ENCODE results near the gene DRAXIN. TPM values are rescaled to one million over a fixed set of nuclear protein-coding genes. Genes with fewer than 3 reads are reported as not detected.

The DRAXIN gene
- total RNA-seq, 4 donors from 2014 or later: 0.14 to 0.16 TPM; not detected in 2

GRCh38 chr1:11712285-11712684 lies 20.8 kb downstream of the DRAXIN start:
- 83% methylated on average over 8 of the region's 8 CpGs; no CpG with 5 or more reads in 1 of the 2 donors for WGBS, 2 donors (ENCODE audit: low coverage in 1 of 2)

DNA sequence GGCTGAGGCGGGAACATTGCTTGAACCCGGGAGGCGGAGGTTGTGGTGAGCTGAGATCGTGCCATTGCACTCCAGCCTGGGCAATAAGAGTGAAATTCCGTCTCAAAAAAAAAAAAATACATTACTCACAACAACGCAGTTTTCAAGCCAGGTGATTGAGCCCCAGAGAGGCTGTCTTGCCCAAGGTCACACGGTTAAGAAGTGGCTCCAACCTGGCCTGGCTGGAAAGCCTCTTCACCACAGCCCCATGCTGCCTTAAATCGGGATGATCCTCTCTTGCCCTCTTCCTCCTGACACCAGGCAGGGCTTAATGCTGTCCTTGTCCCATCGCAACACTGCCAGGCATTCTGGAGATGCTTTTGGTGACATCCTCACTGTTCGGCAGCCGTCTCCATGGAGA lies 21.6 kb downstream of the DRAXIN start:
- H3K27ac ChIP-seq: no peak overlapping the region
- no peaks in the 10 kb centered on the region for H3K4me1 ChIP-seq
- WGBS, 2 donors (ENCODE audit: low coverage in 1 of 2): 77% methylated on average over 11 of the region's 11 CpGs; no CpG with 5 or more reads in 1 of the 2 donors
- no peak overlapping the region for H3K4me3 ChIP-seq
- no peaks in the 10 kb centered on the region for H3K9me3 ChIP-seq
- DNase-seq: no peak
- TF ChIP-seq EP300 (IDR thresholded peaks at IDR 0.05; ENCODE audit: low read depth) (no peak), POLR2AphosphoS5 (IDR thresholded peaks at IDR 0.05) (no peak), POLR2A (IDR thresholded peaks at IDR 0.05) (no peak), CTCF (IDR thresholded peaks at IDR 0.05) (no peak)
- in situ Hi-C loops (cut with MboI; ENCODE audit: low pct_ligation_motif_present in 1 of 4, low pct_unique_long_range_greater_than_20kb in 1 of 4, low sequenced_read_pairs in 3 of 4) (loop anchor here in 3 of 4 donors (10.0 kb wide), 1 partner anchor 48 kb away; the partner anchor contains the start of gene FBXO6 (in 3 of the 3)), intact Hi-C loops (cut with DNase I; ENCODE audit: low total_unique reads) (no loop called here)
- H3K36me3 ChIP-seq: no peaks in the 10 kb centered on the region
- peaks cover 9% of the 10 kb centered on the region for H3K27me3 ChIP-seq

More at GRCh38 chr1:11712285-11712684, 20.8 kb downstream of the DRAXIN start:
- no peak for DNase-seq
- Histone ChIP-seq H3K9me3 (no peaks in the 10 kb centered on the region), H3K27me3 (peaks cover 9% of the 10 kb centered on the region), H3K36me3 (no peaks in the 10 kb centered on the region), H3K4me1 (no peaks in the 10 kb centered on the region), H3K4me3 (no peak overlapping the region), H3K27ac (no peak overlapping the region)
- intact Hi-C loops (cut with DNase I; ENCODE audit: low total_unique reads): no loop called here
- TF ChIP-seq CTCF (IDR thresholded peaks at IDR 0.05) (no peak), EP300 (IDR thresholded peaks at IDR 0.05; ENCODE audit: low read depth) (no peak), POLR2AphosphoS5 (IDR thresholded peaks at IDR 0.05) (no peak), POLR2A (IDR thresholded peaks at IDR 0.05) (no peak)
- in situ Hi-C loops (cut with MboI; ENCODE audit: low pct_ligation_motif_present in 1 of 4, low pct_unique_long_range_greater_than_20kb in 1 of 4, low sequenced_read_pairs in 3 of 4): loop anchor here in 3 of 4 donors (10.0 kb wide), 1 partner anchor 47 kb away; the partner anchor contains the start of gene FBXO6 (in 3 of the 3)

GRCh38 chr1:11714831-11715575 lies 23.5 kb downstream of the DRAXIN start:
- Histone ChIP-seq H3K9me3 (no peaks in the 10 kb centered on the region), H3K4me3 (no peak overlapping the region), H3K27me3 (peaks cover 9% of the 10 kb centered on the region), H3K4me1 (peaks cover 0 to 12% (median 3%) of the 10 kb centered on the region in 4 donors), H3K36me3 (no peaks in the 10 kb centered on the region), H3K27ac (no peak overlapping the region)
- TF ChIP-seq EP300 (IDR thresholded peaks at IDR 0.05; ENCODE audit: low read depth) (no peak), CTCF (IDR thresholded peaks at IDR 0.05) (no peak), POLR2A (IDR thresholded peaks at IDR 0.05) (no peak), POLR2AphosphoS5 (IDR thresholded peaks at IDR 0.05) (no peak)
- DNase-seq: no peak
- in situ Hi-C loops (cut with MboI; ENCODE audit: low pct_ligation_motif_present in 1 of 4, low pct_unique_long_range_greater_than_20kb in 1 of 4, low sequenced_read_pairs in 3 of 4) (loop anchor here (5.0 to 10.0 kb wide), 2 partner anchors 50 to 58 kb away; partner anchors contain the start of gene FBXO6 (in 3 of the 4)), intact Hi-C loops (cut with DNase I; ENCODE audit: low total_unique reads) (loop anchor here (5.0 kb wide), 1 partner anchor 63 kb away; the partner anchor contains the start of genes FBXO2 and FBXO44)
- 85 to 89% methylated on average over 1 to 20 of the region's 24 CpGs for WGBS, 2 donors (ENCODE audit: low coverage in 1 of 2)

- DNase-seq: peak; percentile 88
- Histone ChIP-seq H3K4me1 (peaks cover 0 to 14% (median 4%) of the 10 kb centered on the region in 4 donors), H3K27me3 (peaks cover 3% of the 10 kb centered on the region), H3K4me3 (peak overlapping the region; percentile 24 to 43 (median 36)), H3K36me3 (no peaks in the 10 kb centered on the region), H3K9me3 (no peaks in the 10 kb centered on the region), H3K27ac (peak overlapping the region; percentile 54 to 79 (median 72))
- 3 to 17% methylated on average over 8 to 44 of the region's 44 CpGs for WGBS, 2 donors (ENCODE audit: low coverage in 1 of 2)
- intact Hi-C loops (cut with DNase I; ENCODE audit: low total_unique reads): loop anchor here (5.0 kb wide), 1 partner anchor 67 kb away; the partner anchor contains the start of genes FBXO2 and FBXO44
- in situ Hi-C loops (cut with MboI; ENCODE audit: low pct_ligation_motif_present in 1 of 4, low pct_unique_long_range_greater_than_20kb in 1 of 4, low sequenced_read_pairs in 3 of 4): loop anchor here (5.0 to 10.0 kb wide), 2 partner anchors 55 to 62 kb away; partner anchors contain the start of gene FBXO6 (in 3 of the 4)
- TF ChIP-seq POLR2AphosphoS5 (IDR thresholded peaks at IDR 0.05): peak in 1 of 3 donors; percentile 24
- TF ChIP-seq CTCF (IDR thresholded peaks at IDR 0.05): peak; percentile 91 to 98 (median 94)
- no peak for TF ChIP-seq EP300 (IDR thresholded peaks at IDR 0.05; ENCODE audit: low read depth)
These were observed 28.0 kb downstream of the DRAXIN start for GRCh38 chr1:11719313-11720032.
